KMS-11 (cell line): Measurements from ENCODE around the gene AOPEP.

Experiments
- H2AFZ ChIP-seq: fragments of 200-600 bp; sonication (generic); 2 replicates; pipeline ENCODE4 v1.6.1; 2016; ENCODE audit warnings: antibody characterized with exemption, mixed run types, low read depth
- H3K27ac ChIP-seq: fragments of 200-600 bp; sonication (generic); 2 replicates; pipeline ENCODE4 v1.6.1; 2016; ENCODE audit warnings: mild to moderate bottlenecking, mixed run types
- H3K27me3 ChIP-seq: fragments of 200-600 bp; sonication (generic); 2 replicates; pipeline ENCODE4 v1.6.1; 2017; ENCODE audit warnings: mild to moderate bottlenecking, low read depth, mixed run types, moderate library complexity; ENCODE audit not compliant: insufficient read depth
- H3K36me3 ChIP-seq: fragments of 200-600 bp; sonication (generic); 2 replicates; pipeline ENCODE4 v1.6.1; 2017; ENCODE audit warnings: mild to moderate bottlenecking, mixed run types; ENCODE audit not compliant: insufficient read depth
- H3K4me1 ChIP-seq: fragments of 200-600 bp; sonication (generic); 2 replicates; pipeline ENCODE4 v1.6.1; 2016; ENCODE audit warnings: mild to moderate bottlenecking, low read depth, mixed run types; ENCODE audit not compliant: poor library complexity, severe bottlenecking
- H3K4me2 ChIP-seq: fragments of 200-600 bp; sonication (generic); 2 replicates; pipeline ENCODE4 v1.7.0; 2016; ENCODE audit warnings: mild to moderate bottlenecking, mixed run types
- H3K4me3 ChIP-seq: fragments of 200-600 bp; sonication (generic); IDR thresholded peaks from 2 replicates; pipeline ENCODE4 v1.6.1; 2017; ENCODE audit warnings: low read depth, low read length, mixed read lengths; ENCODE audit not compliant: insufficient read depth
- H3K79me2 ChIP-seq: fragments of 200-600 bp; sonication (generic); 2 replicates; pipeline ENCODE4 v1.6.1; 2016; ENCODE audit warnings: low read depth, mixed run types; ENCODE audit not compliant: insufficient read depth
- H3K9ac ChIP-seq: fragments of 200-600 bp; sonication (generic); 2 replicates; pipeline ENCODE4 v1.6.1; 2016; ENCODE audit warnings: mild to moderate bottlenecking, mixed run types
- H4K20me1 ChIP-seq: fragments of 200-600 bp; sonication (generic); 2 replicates; pipeline ENCODE4 v1.6.1; 2016; ENCODE audit warnings: mild to moderate bottlenecking, mixed run types; ENCODE audit not compliant: insufficient read depth
- TF ChIP-seq, protein P1 (sequence below): fragments of 200-600 bp; sonication (generic); conservative IDR thresholded peaks from 2 replicates; pipeline ENCODE4 v1.6.1; 2017; ENCODE audit warnings: low read depth, mild to moderate bottlenecking, antibody characterized with exemption, low read length, moderate library complexity, mixed read lengths

AOPEP gene

DNA sequence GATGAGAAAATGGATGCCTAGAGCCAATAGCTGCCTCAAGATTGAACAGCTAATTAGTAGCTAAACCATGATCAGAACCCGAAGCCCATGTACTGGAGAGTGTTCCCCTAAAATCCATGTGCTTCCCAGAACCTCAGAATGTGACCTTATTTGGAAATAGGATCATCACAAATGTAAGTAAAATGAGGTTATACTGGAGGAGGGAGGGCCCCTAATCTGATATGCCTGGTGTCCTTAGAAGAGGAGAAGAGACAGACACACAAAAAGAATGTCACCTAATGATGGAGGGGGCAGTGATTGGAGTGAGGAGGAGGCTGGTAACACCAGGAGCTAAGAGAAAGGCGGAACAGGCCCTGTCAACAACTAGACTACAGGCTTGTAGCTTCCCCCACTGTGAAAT lies 45.9 kb upstream of the AOPEP start:
- Histone ChIP-seq H2AFZ (no peak overlapping the region), H3K4me1 (no peaks in the 10 kb centered on the region)
- TF ChIP-seq, protein P1, sequence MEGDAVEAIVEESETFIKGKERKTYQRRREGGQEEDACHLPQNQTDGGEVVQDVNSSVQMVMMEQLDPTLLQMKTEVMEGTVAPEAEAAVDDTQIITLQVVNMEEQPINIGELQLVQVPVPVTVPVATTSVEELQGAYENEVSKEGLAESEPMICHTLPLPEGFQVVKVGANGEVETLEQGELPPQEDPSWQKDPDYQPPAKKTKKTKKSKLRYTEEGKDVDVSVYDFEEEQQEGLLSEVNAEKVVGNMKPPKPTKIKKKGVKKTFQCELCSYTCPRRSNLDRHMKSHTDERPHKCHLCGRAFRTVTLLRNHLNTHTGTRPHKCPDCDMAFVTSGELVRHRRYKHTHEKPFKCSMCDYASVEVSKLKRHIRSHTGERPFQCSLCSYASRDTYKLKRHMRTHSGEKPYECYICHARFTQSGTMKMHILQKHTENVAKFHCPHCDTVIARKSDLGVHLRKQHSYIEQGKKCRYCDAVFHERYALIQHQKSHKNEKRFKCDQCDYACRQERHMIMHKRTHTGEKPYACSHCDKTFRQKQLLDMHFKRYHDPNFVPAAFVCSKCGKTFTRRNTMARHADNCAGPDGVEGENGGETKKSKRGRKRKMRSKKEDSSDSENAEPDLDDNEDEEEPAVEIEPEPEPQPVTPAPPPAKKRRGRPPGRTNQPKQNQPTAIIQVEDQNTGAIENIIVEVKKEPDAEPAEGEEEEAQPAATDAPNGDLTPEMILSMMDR: no peak

DNA sequence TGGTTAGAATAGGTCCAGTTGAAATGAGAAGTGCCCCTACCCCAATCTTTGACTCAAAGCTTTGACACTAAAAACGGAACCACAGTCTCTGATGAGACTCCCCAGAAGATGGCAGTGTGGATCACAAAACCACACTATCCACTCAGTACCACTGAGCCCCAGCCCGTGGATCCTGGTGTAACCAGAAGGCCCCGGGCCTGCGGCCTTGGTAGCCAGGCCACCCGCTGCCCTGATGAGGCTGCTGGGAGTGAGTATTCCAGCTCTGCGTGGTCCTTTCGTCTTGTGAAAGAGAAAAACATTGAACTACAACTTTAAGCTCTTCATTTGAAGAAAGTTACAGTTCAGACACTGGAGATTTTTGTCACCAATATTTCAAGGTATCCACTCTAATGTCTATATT lies 45.0 kb upstream of the AOPEP start:
- H3K4me1 ChIP-seq: no peaks in the 10 kb centered on the region
- H3K9ac ChIP-seq: no peak overlapping the region
- H3K27me3 ChIP-seq: no peaks in the 10 kb centered on the region
- H3K36me3 ChIP-seq: no peaks in the 10 kb centered on the region
- H4K20me1 ChIP-seq: no peaks in the 10 kb centered on the region
- H3K27ac ChIP-seq: no peak overlapping the region
- no peak overlapping the region for H3K4me3 ChIP-seq
- no peaks in the 10 kb centered on the region for H3K79me2 ChIP-seq
- H3K4me2 ChIP-seq: no peak overlapping the region
- H2AFZ ChIP-seq: peak overlapping the region; percentile 16; the same call in 1 of the 2 replicates
- TF ChIP-seq, protein P1: peak; percentile 79

More for the DNA sequence above, 45.9 kb upstream of the AOPEP start:
- Histone ChIP-seq H3K4me3 (no peak overlapping the region), H4K20me1 (no peaks in the 10 kb centered on the region), H3K4me2 (no peak overlapping the region), H3K79me2 (no peaks in the 10 kb centered on the region), H3K9ac (no peak overlapping the region), H3K27me3 (no peaks in the 10 kb centered on the region), H3K36me3 (no peaks in the 10 kb centered on the region), H3K27ac (no peak overlapping the region)

DNA sequence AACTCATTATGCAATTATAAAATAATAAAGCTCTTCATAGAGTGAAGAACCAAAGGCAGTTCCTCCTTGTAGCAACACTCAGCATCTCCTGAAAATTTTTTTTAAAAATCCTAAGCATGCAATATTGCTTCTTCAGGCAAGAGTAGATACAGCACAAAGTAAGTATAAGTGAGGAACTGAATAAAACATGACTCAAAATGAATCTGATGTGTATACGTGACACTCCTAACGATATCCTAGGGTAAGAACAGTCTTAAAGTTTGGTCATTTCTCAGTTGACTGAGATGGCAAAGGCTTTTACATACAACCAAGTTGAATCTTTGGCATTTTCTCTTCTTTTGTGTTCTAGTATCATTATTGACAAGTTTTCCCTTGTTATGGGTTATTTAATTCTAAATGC lies 41.1 kb upstream of the AOPEP start:
- H3K4me1 ChIP-seq: no peaks in the 10 kb centered on the region
- no peaks in the 10 kb centered on the region for H4K20me1 ChIP-seq
- TF ChIP-seq, protein P1: no peak

DNA sequence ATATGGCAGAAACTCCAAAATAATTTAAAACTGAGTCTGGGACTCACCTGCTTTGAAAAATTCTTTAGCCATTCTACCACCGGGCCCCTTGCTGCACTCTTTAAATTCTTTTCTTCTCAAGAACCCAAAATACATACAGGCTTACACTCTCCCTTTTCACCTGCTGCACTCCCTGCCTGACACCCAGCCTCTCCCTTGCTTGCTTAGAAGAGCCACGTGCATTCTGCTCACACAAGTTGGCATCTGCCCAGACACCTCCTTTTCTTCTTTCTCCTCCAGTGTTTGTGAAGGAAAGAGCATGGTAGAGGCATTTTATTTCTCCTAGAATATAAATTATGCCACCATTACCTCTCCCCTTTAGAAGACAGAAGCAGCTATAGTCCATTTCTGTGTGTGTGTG lies 39.0 kb upstream of the AOPEP start:
- H3K4me1 ChIP-seq: no peaks in the 10 kb centered on the region
- no peak overlapping the region for H3K9ac ChIP-seq
- H3K4me2 ChIP-seq: no peak overlapping the region
- H3K27ac ChIP-seq: no peak overlapping the region
- no peaks in the 10 kb centered on the region for H3K36me3 ChIP-seq
- TF ChIP-seq, protein P1: no peak
- no peaks in the 10 kb centered on the region for H3K27me3 ChIP-seq
- no peak overlapping the region for H2AFZ ChIP-seq
- H4K20me1 ChIP-seq: no peaks in the 10 kb centered on the region
- H3K4me3 ChIP-seq: no peak overlapping the region
- no peaks in the 10 kb centered on the region for H3K79me2 ChIP-seq

More for the DNA sequence above, 41.1 kb upstream of the AOPEP start:
- no peak overlapping the region for H2AFZ ChIP-seq
- H3K4me2 ChIP-seq: no peak overlapping the region
- H3K9ac ChIP-seq: no peak overlapping the region
- no peaks in the 10 kb centered on the region for H3K79me2 ChIP-seq
- H3K4me3 ChIP-seq: no peak overlapping the region
- H3K36me3 ChIP-seq: no peaks in the 10 kb centered on the region
- no peaks in the 10 kb centered on the region for H3K27me3 ChIP-seq
- H3K27ac ChIP-seq: no peak overlapping the region
